A673 (cell line): ENCODE results near the gene SYTL3.
"Not testable (repeated sequence)": the region's sequence is repeated elsewhere in the genome, so short reads cannot be mapped to it uniquely, and the experiment has no call there.

Experiments
- CTCF ChIP-seq: fragments of 300-800, 200-600 bp; sonication (generic); conservative IDR thresholded peaks from 2 replicates; pipeline ENCODE4 v1.5.1; 2017; ENCODE audit warnings: low read depth, mild to moderate bottlenecking, antibody characterized with exemption, low read length, moderate library complexity, mixed read lengths
- EZH2 ChIP-seq: fragments of 200-600 bp; sonication (generic); IDR thresholded peaks from 2 replicates; pipeline ENCODE4 v1.6.1; 2017; ENCODE audit warnings: borderline replicate concordance, low read depth, mild to moderate bottlenecking, mixed read lengths, antibody characterized with exemption, low read length; ENCODE audit not compliant: poor library complexity, severe bottlenecking

GRCh38 chr6:158614606-158615005 is 35.2 kb upstream of the SYTL3 start:
- TF ChIP-seq EZH2, CTCF: not testable (repeated sequence)
